Naive thymus-derived CD4-positive, alpha-beta T cell (primary cell): ENCODE results near the gene LBH. TPM values are rescaled to one million over a fixed set of nuclear protein-coding genes. Genes with fewer than 3 reads are reported as not detected.

Source experiments
- ATAC-seq: fragments of 150-1000 bp; cut with Tn5 transposase; 2 replicates; pipeline ENCODE4 v1.10.0; 2021; ENCODE audit warnings: mild to moderate bottlenecking, moderate library complexity
- CTCF ChIA-PET: fragments of 350-600 bp; sonication (Branson Sonifier 250); formaldehyde crosslinking; loops from one replicate; lab custom pipeline; 2021; ENCODE audit warnings: antibody characterized with exemption; lab: Charles Lee
- POLR2A ChIA-PET: fragments of 350-600 bp; sonication (Branson Sonifier 250); formaldehyde crosslinking; loops from one replicate; lab custom pipeline; 2021; ENCODE audit warnings: antibody characterized with exemption, inconsistent platforms; lab: Charles Lee
- DNase-seq, 9 donors: peaks; one replicate each; pipeline versions ENCODE4 v3.0.0 to v3.0.0-alpha.2; 2020 to 2022; ENCODE audit warnings: mixed read lengths in 1 of 9
- H3K27ac ChIP-seq: one replicate; pipeline ENCODE4 v1.7.0; 2013; ENCODE audit warnings: mild to moderate bottlenecking, low read depth, low read length, moderate library complexity
- H3K27me3 ChIP-seq, 2 donors: one replicate each; pipeline ENCODE4 v1.7.0; 2013; ENCODE audit warnings: low read length in 2 of 2, mild to moderate bottlenecking in 2 of 2, moderate library complexity in 2 of 2; ENCODE audit not compliant: control insufficient read depth in 2 of 2, insufficient read depth in 2 of 2
- H3K36me3 ChIP-seq, 3 experiments: 1 replicate in 2 of 3; 2 replicates in 1 of 3; pipeline ENCODE4 v1.7.0; 2013; ENCODE audit warnings: low read length in 3 of 3, mild to moderate bottlenecking in 3 of 3, moderate library complexity in 1 of 3; ENCODE audit not compliant: insufficient read depth in 3 of 3, control insufficient read depth in 2 of 3
- H3K4me1 ChIP-seq, 2 donors: one replicate each; pipeline ENCODE4 v1.7.0; 2013; ENCODE audit warnings: low read length in 2 of 2, mild to moderate bottlenecking in 2 of 2, moderate library complexity in 1 of 2; ENCODE audit not compliant: control insufficient read depth in 2 of 2, insufficient read depth in 2 of 2
- H3K4me3 ChIP-seq: 2 replicates; pipeline ENCODE4 v1.7.0; 2013; ENCODE audit warnings: mild to moderate bottlenecking, low read length
- H3K9me3 ChIP-seq, 3 experiments: 1 replicate in 2 of 3; 2 replicates in 1 of 3; pipeline ENCODE4 v1.7.0; 2013; ENCODE audit warnings: low read length in 3 of 3; ENCODE audit not compliant: control insufficient read depth in 2 of 3
- H3K27ac Mint-ChIP-seq, 9 donors: one replicate each; pipeline ENCODE4 v1.8.0; 2020 to 2022; ENCODE audit warnings: mixed read lengths in 9 of 9, mild to moderate bottlenecking in 8 of 9, moderate library complexity in 5 of 9, inconsistent platforms in 2 of 9
- H3K27me3 Mint-ChIP-seq, 5 donors: one replicate each; pipeline ENCODE4 v1.8.0; 2021 to 2022; ENCODE audit warnings: mixed read lengths in 5 of 5, mild to moderate bottlenecking in 1 of 5
- H3K36me3 Mint-ChIP-seq, 5 donors: one replicate each; pipeline ENCODE4 v1.8.0; 2020 to 2022; ENCODE audit warnings: mixed read lengths in 5 of 5, mild to moderate bottlenecking in 3 of 5, inconsistent platforms in 1 of 5
- H3K4me1 Mint-ChIP-seq, 7 donors: one replicate each; pipeline ENCODE4 v1.8.0; 2020 to 2022; ENCODE audit warnings: mixed read lengths in 7 of 7, mild to moderate bottlenecking in 3 of 7, inconsistent platforms in 1 of 7
- H3K4me3 Mint-ChIP-seq, 10 donors: one replicate each; pipeline ENCODE4 v1.8.0; 2020 to 2022; ENCODE audit warnings: mild to moderate bottlenecking in 10 of 10, mixed read lengths in 10 of 10, moderate library complexity in 6 of 10, inconsistent platforms in 2 of 10
- H3K9me3 Mint-ChIP-seq, 11 donors: one replicate each; pipeline ENCODE4 v1.8.0; 2020 to 2022; ENCODE audit warnings: mixed read lengths in 11 of 11, mild to moderate bottlenecking in 4 of 11, inconsistent platforms in 1 of 11, moderate library complexity in 1 of 11
- intact Hi-C, 2 donors: fragments of 100-400 bp; cut with micrococcal nuclease; formaldehyde crosslinking; loops; one replicate each; pipeline ENCODE4 v1.15.1; 2023
- polyA plus RNA-seq, 2 donors: library from polyadenylated mRNA; unstranded; fragments of 300-500 nt; fragmentation: Illumina TruSeq; gene quantifications; one replicate each; pipeline ENCODE4 v1.2.3, GENCODE V29; 2021
- total RNA-seq, 6 experiments: library from RNA in 5 of 6; stranded (reverse) in 5 of 6; gene quantifications; 1 replicate in 5 of 6; 2 replicates in 1 of 6; pipeline ENCODE4 v1.2.3 and lab custom pipeline; 2021 to 2026

The LBH gene
- total and polyA plus RNA-seq, 7 experiments from 2014 or later = 146 to 517 (median 269) TPM

GRCh38 chr2:30272761-30273573 lies 41.6 kb downstream of the LBH start:
- intact Hi-C loops = no loop called here
- H3K36me3 Mint-ChIP-seq = peaks cover 0 to 2% (median 0%) of the 10 kb centered on the region in 5 donors
- H3K27ac Mint-ChIP-seq = peak overlapping the region in 5 of 9 donors; percentile 2 to 100 (median 41)
- ChIA-PET CTCF (no interaction called here), POLR2A (interaction anchor here (0.8 to 42.6 kb wide), 3 partner anchors 9 to 36 kb away, joined by 4 to 901 read pairs (median 4); partner anchors contain the start of gene LBH)
- no peaks in the 10 kb centered on the region for H3K27me3 ChIP-seq
- no peak overlapping the region for H3K4me3 Mint-ChIP-seq
- no peaks in the 10 kb centered on the region for H3K27me3 Mint-ChIP-seq
- H3K36me3 ChIP-seq = no peaks in the 10 kb centered on the region
- peaks cover 14 to 63% (median 50%) of the 10 kb centered on the region in 7 donors for H3K4me1 Mint-ChIP-seq
- no peaks in the 10 kb centered on the region for H3K9me3 Mint-ChIP-seq
- H3K27ac ChIP-seq = no peak overlapping the region
- ATAC-seq (no peak), DNase-seq (peak in 1 of 9 donors; percentile 60)
- peaks cover 7 to 8% of the 10 kb centered on the region in 2 donors for H3K4me1 ChIP-seq
- H3K4me3 ChIP-seq = no peak overlapping the region
- no peaks in the 10 kb centered on the region for H3K9me3 ChIP-seq

- Mint-ChIP-seq H3K4me3 (no peak overlapping the region), H3K27me3 (no peaks in the 10 kb centered on the region), H3K36me3 (peaks cover 0 to 2% (median 0%) of the 10 kb centered on the region in 5 donors), H3K27ac (peak overlapping the region in 1 of 9 donors; percentile 15), H3K9me3 (no peaks in the 10 kb centered on the region), H3K4me1 (peaks cover 15 to 63% (median 48%) of the 10 kb centered on the region in 7 donors)
- ChIA-PET POLR2A (interaction anchor here (42.6 kb wide), 1 partner anchor 36 kb away, joined by 901 read pairs; the partner anchor contains the start of gene LBH), CTCF (no interaction called here)
- H3K36me3 ChIP-seq = no peaks in the 10 kb centered on the region
- peaks cover under 1 to 2% of the 10 kb centered on the region in 2 donors for H3K4me1 ChIP-seq
- H3K4me3 ChIP-seq = no peak overlapping the region
- intact Hi-C loops = no loop called here
- ATAC-seq = no peak
- no peaks in the 10 kb centered on the region for H3K9me3 ChIP-seq
- no peak overlapping the region for H3K27ac ChIP-seq
- no peaks in the 10 kb centered on the region for H3K27me3 ChIP-seq
- DNase-seq = peak in 1 of 9 donors; percentile 37
These were observed 42.2 kb downstream of the LBH start for GRCh38 chr2:30273574-30273929.

- no peak for DNase-seq
- no peaks in the 10 kb centered on the region for H3K27me3 ChIP-seq
- H3K27me3 Mint-ChIP-seq = no peaks in the 10 kb centered on the region
- ATAC-seq = no peak
- intact Hi-C loops = no loop called here
- no peaks in the 10 kb centered on the region for H3K9me3 ChIP-seq
- CTCF ChIA-PET = no interaction called here
- POLR2A ChIA-PET = interaction anchor here (1.3 to 42.6 kb wide), 3 partner anchors 8 to 38 kb away, joined by 5 to 901 read pairs (median 5); partner anchors contain the start of gene LBH
- H3K4me3 Mint-ChIP-seq = no peak overlapping the region
- H3K36me3 ChIP-seq = no peaks in the 10 kb centered on the region
- no peaks in the 10 kb centered on the region for H3K36me3 Mint-ChIP-seq
- peaks cover 0 to 1% (median 0%) of the 10 kb centered on the region in 11 donors for H3K9me3 Mint-ChIP-seq
- H3K4me3 ChIP-seq = no peak overlapping the region
- H3K27ac Mint-ChIP-seq = no peak overlapping the region
- no peak overlapping the region for H3K27ac ChIP-seq
- H3K4me1 ChIP-seq = no peaks in the 10 kb centered on the region
- peaks cover 23 to 62% (median 47%) of the 10 kb centered on the region in 7 donors for H3K4me1 Mint-ChIP-seq
These were observed 43.9 kb downstream of the LBH start for GRCh38 chr2:30275256-30275655.

- Histone ChIP-seq H3K27me3 (no peaks in the 10 kb centered on the region), H3K9me3 (no peaks in the 10 kb centered on the region), H3K4me3 (no peak overlapping the region), H3K36me3 (no peaks in the 10 kb centered on the region), H3K27ac (no peak overlapping the region), H3K4me1 (no peaks in the 10 kb centered on the region)
- Mint-ChIP-seq H3K27me3 (no peaks in the 10 kb centered on the region), H3K4me1 (peaks cover 18 to 64% (median 39%) of the 10 kb centered on the region in 7 donors), H3K36me3 (peaks cover 0 to 7% (median 0%) of the 10 kb centered on the region in 5 donors), H3K4me3 (no peak overlapping the region), H3K9me3 (peaks cover 0 to 1% (median 0%) of the 10 kb centered on the region in 11 donors), H3K27ac (peak overlapping the region in 3 of 9 donors; percentile 30 to 81 (median 59))
- intact Hi-C loops = no loop called here
- ChIA-PET CTCF (interaction anchor here (0.6 to 1.4 kb wide), 3 partner anchors 21 to 218 kb away, joined by 3 read pairs; no protein-coding TSS in a partner anchor), POLR2A (interaction anchor here (0.9 to 42.6 kb wide), 3 partner anchors 9 to 58 kb away, joined by 3 to 901 read pairs (median 5); partner anchors contain the start of gene LBH)
- ATAC-seq (peak; percentile 34), DNase-seq (peak in 1 of 9 donors; percentile 44)
These were observed 45.1 kb downstream of the LBH start for GRCh38 chr2:30276455-30276911.

- intact Hi-C loops = no loop called here
- H3K27me3 ChIP-seq = no peaks in the 10 kb centered on the region
- Mint-ChIP-seq H3K27ac (peak overlapping the region in 1 of 9 donors; percentile 51), H3K36me3 (peaks cover 0 to 7% (median 0%) of the 10 kb centered on the region in 5 donors), H3K27me3 (no peaks in the 10 kb centered on the region), H3K9me3 (peaks cover 0 to 1% (median 0%) of the 10 kb centered on the region in 11 donors), H3K4me1 (peaks cover 16 to 53% (median 37%) of the 10 kb centered on the region in 7 donors), H3K4me3 (peak overlapping the region in 1 of 10 donors; percentile 38)
- H3K27ac ChIP-seq = no peak overlapping the region
- ChIA-PET POLR2A (interaction anchor here (0.5 to 42.6 kb wide), 3 partner anchors 11 to 116 kb away, joined by 4 to 901 read pairs (median 5); partner anchors contain the start of gene LBH), CTCF (interaction anchor here (1.1 kb wide), 2 partner anchors 37 to 59 kb away, joined by 3 read pairs; no protein-coding TSS in a partner anchor)
- H3K36me3 ChIP-seq = no peaks in the 10 kb centered on the region
- H3K9me3 ChIP-seq = no peaks in the 10 kb centered on the region
- no peak for DNase-seq
- no peak for ATAC-seq
- H3K4me3 ChIP-seq = no peak overlapping the region
- H3K4me1 ChIP-seq = no peaks in the 10 kb centered on the region
These were observed 46.2 kb downstream of the LBH start for GRCh38 chr2:30277582-30277981.

- POLR2A ChIA-PET = interaction anchor here (0.5 to 42.6 kb wide), 3 partner anchors 12 to 116 kb away, joined by 4 to 901 read pairs (median 5); partner anchors contain the start of gene LBH
- no peak overlapping the region for H3K27ac ChIP-seq
- CTCF ChIA-PET = interaction anchor here (1.1 kb wide), 1 partner anchor 58 kb away, joined by 3 read pairs; no protein-coding TSS in a partner anchor
These were observed 47.1 kb downstream of the LBH start for GRCh38 chr2:30278419-30278818.

More at GRCh38 chr2:30278419-30278818, 47.1 kb downstream of the LBH start:
- H3K36me3 ChIP-seq = no peaks in the 10 kb centered on the region
- ATAC-seq (no peak), DNase-seq (no peak)
- H3K27me3 Mint-ChIP-seq = no peaks in the 10 kb centered on the region
- peak overlapping the region in 1 of 10 donors; percentile 13 for H3K4me3 Mint-ChIP-seq
- no peaks in the 10 kb centered on the region for H3K9me3 ChIP-seq
- peaks cover 16 to 55% (median 38%) of the 10 kb centered on the region in 7 donors for H3K4me1 Mint-ChIP-seq
- intact Hi-C loops = no loop called here
- no peak overlapping the region for H3K4me3 ChIP-seq
- H3K4me1 ChIP-seq = no peaks in the 10 kb centered on the region
- peaks cover 0 to 1% (median 0%) of the 10 kb centered on the region in 11 donors for H3K9me3 Mint-ChIP-seq
- peaks cover 0 to 7% (median 0%) of the 10 kb centered on the region in 5 donors for H3K36me3 Mint-ChIP-seq
- H3K27ac Mint-ChIP-seq = peak overlapping the region in 4 of 9 donors; percentile 3 to 56 (median 33)
- no peaks in the 10 kb centered on the region for H3K27me3 ChIP-seq
